Measurements from ENCODE around the gene PPP6R2.

DNA sequence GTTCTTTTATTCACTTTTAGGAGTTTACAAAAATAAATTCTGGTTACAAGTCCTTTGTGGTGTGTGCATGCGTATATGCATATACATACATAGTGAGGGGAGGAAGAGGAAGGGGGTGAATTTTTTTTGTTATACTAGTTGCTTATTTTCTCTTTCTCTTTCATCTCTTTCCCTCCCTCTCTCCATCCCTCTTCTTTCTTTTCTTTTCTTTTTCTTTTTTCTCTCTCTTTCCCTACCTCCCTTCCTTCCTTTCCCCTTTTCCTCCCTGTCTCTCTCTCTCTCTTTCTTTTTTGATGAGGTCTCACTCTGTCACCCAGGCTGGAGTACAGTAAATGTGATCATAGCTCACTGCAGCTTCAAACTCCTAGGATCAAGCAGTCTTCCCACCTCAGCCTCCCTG, 14.1 kb downstream of the PPP6R2 start:
- TF ChIP-seq, protein P1, sequence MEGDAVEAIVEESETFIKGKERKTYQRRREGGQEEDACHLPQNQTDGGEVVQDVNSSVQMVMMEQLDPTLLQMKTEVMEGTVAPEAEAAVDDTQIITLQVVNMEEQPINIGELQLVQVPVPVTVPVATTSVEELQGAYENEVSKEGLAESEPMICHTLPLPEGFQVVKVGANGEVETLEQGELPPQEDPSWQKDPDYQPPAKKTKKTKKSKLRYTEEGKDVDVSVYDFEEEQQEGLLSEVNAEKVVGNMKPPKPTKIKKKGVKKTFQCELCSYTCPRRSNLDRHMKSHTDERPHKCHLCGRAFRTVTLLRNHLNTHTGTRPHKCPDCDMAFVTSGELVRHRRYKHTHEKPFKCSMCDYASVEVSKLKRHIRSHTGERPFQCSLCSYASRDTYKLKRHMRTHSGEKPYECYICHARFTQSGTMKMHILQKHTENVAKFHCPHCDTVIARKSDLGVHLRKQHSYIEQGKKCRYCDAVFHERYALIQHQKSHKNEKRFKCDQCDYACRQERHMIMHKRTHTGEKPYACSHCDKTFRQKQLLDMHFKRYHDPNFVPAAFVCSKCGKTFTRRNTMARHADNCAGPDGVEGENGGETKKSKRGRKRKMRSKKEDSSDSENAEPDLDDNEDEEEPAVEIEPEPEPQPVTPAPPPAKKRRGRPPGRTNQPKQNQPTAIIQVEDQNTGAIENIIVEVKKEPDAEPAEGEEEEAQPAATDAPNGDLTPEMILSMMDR (IDR thresholded peaks at IDR 0.05 in 8 of 11, conservative IDR thresholded peaks at IDR 0.05 in 3 of 11) = no peak
- TF ChIP-seq POLR2AphosphoS5 (IDR thresholded peaks at IDR 0.05) (no peak), POLR2A (IDR thresholded peaks at IDR 0.05) (no peak)

Data from spleen (tissue), 7 donors.